Measurements from ENCODE around the gene FBXL12. TPM values are rescaled to one million over a fixed set of nuclear protein-coding genes. Genes with fewer than 3 reads are reported as not detected.

The FBXL12 gene
- total RNA-seq, result 24.3 and 36.4 TPM in 2 replicates

GRCh38 chr19:9818734-9819595 lies at the start of gene FBXL12:
TSS of gene FBXL12 (minus strand) at chr19:9819079. CDS start at chr19:9818813, 266 bp downstream.

GRCh38 chr19:9834726-9835506 lies 16.0 kb upstream of the FBXL12 start, which contains the start of gene PIN1:
TSS of gene PIN1 (plus strand) at chr19:9835318. CDS start at chr19:9835345, 27 bp downstream.

GRCh38 chr19:9827289-9828238 lies 8.7 kb upstream of the FBXL12 start, which contains the start of gene UBL5:
TSS of gene UBL5 (plus strand) at chr19:9827918. CDS start at chr19:9828338, 420 bp downstream.

GRCh38 chr19:9768175-9769112 lies 50.4 kb downstream of the FBXL12 start, which contains the start of gene ZNF846:
TSS of gene ZNF846 (minus strand) at chr19:9768738. CDS start at chr19:9764950, 3,788 bp downstream.

Other genes with a start within 250 kb of the FBXL12 start
- gene ZNF121, start 234.6 kb downstream of the FBXL12 start, total RNA-seq, result 16.9 and 18.6 TPM in 2 replicates
- 13.0 and 21.8 TPM in 2 replicates for gene ZNF561, start 197.8 kb downstream of the FBXL12 start, total RNA-seq
- gene ZNF562, start 144.0 kb downstream of the FBXL12 start, total RNA-seq, result 13.8 and 22.7 TPM in 2 replicates
- gene ZNF846, start 50.3 kb downstream of the FBXL12 start, total RNA-seq, result 2.9 and 6.7 TPM in 2 replicates
- 343 and 569 TPM in 2 replicates for gene UBL5, start 8.8 kb upstream of the FBXL12 start, total RNA-seq
- gene PIN1, start 16.2 kb upstream of the FBXL12 start, total RNA-seq, result 115 and 182 TPM in 2 replicates
- gene OLFM2, start 117.4 kb upstream of the FBXL12 start, total RNA-seq, result 0.65 and 1.5 TPM in 2 replicates
- 0.25 and 0.98 TPM in 2 replicates for gene COL5A3, start 191.4 kb upstream of the FBXL12 start, total RNA-seq
- not detected in 2 replicates for gene RDH8, start 194.4 kb upstream of the FBXL12 start, total RNA-seq

All from mesangial cell (primary cell).